ENCODE results near the gene MBP.

MBP gene

DNA sequence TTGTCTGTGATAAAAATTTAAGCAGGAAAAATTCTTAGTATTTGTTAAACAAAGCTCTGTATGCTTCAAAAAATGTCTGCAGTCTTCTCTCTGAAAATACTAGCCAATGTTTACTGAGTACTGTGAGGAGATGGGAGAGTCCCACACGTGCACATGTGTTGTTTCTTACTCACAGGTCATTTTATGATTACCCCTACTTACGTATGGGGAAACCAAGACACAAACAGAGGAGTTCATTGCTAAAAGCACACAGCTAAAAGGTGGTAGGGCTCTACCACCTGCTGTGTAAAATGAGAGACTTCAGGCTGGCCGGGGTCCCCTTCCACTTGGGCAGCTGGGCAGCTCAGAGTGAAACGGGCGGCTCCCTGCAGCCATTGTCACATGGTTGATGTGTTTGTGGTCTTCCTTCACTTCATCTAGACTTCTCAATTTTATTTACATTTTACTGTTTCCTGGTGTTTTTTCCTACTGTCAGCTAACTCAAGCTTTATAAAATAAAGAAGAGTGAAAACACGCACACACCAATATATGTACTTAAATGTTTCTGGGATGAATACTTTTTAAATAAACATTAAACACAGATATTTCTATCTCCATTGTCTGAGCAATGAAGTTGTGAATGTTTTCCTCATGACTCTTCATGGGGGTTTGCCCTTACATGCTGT, 71.2 kb downstream of the MBP start:
- DNase-seq = no peak

GRCh38 chr18:77060151-77060550, 72.4 kb downstream of the MBP start:
- no peak for DNase-seq

GRCh38 chr18:77059294-77059916, 73.2 kb downstream of the MBP start:
- DNase-seq = no peak

GRCh38 chr18:77058290-77058835, 74.2 kb downstream of the MBP start:
- no peak for DNase-seq

- DNase-seq = no peak
Measured at GRCh38 chr18:77057006-77057395, 75.6 kb downstream of the MBP start.

DNA sequence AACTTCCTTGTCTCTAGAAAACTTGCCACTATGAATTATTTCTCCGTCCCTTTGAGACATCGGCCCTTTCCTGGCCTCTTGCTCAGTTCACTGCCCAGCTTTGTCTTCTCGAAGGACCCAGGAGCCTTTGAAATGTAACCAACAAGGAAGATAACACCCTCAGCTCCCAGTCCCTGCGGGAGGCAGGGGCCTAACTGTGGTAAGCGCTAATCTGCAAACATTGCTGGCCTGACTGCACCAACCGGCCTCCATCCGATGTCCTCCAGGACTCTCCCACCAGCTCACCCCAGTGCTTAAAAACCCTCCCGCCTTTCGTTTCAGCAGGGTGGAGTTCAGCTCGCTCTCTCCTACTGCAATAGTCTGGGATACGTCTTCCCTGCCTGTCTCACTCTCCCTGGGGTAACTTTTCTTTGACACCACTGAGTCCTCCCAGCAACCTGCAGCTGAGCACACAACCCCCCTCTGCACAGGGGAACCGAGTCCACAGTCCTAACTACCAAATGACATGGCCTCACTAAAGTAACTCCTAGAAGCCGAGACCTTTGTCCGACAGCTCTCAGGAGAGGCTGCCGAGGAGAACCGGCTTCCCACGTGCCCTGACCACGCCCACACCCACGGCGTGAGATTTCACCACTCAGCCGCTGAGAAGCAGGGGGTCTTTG, 76.1 kb downstream of the MBP start:
- no peak for DNase-seq

DNA sequence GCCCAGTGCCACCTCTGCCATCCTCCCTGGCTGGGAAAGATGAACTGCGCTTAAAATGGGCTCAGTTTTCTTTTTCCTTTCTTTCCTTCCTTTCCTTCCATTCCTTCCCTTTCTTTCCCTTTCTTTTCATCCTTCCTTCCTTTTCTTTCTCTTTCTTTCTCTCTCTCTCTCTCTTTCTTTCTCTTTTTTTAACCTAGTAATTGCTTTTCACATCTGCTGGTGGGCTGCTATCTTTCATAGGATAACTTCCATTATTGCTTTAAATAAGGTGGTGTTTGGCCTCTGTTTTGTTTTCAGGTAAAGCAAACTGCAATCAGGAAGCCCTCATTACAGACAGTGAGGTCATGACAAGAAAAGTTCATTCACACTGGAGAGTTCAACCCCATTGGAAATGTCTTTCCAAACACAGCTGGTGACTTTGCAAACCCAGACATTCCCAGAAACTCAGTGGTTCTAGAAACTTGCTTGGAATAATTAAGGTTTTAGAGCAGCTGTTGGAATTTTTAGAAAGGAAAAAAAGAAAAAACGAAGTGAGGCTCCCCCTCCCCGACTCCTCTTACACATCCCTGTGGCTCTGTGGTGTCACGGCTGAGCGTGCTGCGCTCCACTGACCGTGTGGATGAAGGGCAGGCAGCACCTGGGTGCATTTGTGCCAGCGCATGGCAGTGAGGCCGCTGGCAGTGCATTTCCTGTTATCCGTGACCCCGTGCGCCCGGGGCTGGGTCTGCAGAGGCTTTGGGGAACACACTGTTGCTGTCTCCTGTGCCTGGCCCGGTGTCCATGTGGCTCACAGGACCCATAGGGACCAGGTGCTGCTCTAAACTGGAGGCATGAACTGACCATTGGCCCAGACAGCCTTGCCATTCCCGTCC, 76.9 kb downstream of the MBP start:
- no peak for DNase-seq

GRCh38 chr18:77054606-77055428, 77.8 kb downstream of the MBP start:
- DNase-seq = peak; percentile 63 to 68

GRCh38 chr18:77054288-77054605, 78.3 kb downstream of the MBP start:
- DNase-seq = no peak

- DNase-seq = no peak
Measured at GRCh38 chr18:77053616-77054287, 78.8 kb downstream of the MBP start.

DNA sequence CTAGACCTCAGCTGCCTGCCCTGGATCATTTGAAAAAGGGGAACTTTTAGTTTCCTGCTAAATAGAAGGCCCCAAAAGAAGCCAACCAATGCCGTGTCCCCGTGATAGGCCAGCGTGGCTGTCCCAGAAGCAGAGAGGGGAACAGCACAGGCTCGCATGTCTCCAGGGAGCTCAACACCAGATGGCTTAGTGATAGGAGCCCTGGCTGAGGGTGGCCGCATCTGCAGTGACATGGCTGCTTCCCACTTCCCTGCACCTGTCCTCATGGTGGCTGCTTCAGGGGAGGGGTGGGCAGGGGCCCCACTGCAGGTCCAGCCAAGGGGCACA, 79.6 kb downstream of the MBP start:
- no peak for DNase-seq

DNA sequence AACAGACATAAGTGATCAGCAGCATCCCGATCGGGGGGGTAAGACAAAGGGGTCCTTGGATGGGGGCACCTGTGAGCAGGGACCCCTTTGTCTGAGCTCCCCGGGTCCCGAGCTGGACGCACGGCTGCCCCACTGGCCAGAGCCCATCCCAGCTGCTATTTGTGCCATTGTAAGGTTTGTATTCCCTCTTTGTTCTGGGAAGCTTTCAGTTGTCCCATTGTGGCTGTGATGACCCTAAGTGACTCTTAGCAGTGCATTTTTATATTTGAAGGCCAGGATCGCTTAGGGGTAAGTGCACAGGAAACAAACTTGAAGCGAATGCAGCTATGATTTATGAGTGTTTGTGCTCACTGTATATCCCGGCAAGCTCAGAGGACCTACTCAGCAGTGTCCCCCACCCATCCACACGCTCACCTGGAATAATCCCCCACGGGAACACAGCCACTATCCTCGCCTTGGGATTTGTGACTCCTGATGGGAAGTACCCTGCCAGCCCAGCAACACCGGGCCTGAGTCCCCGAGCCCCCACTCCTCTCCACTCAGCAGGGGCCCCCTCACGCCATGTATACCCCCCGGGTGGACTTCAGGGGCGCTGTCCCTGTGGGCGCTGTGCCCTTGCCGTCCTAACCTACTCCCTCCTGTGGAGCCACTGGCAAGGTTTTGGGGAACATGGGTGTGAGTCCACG, 80.1 kb downstream of the MBP start:
- DNase-seq = no peak

DNA sequence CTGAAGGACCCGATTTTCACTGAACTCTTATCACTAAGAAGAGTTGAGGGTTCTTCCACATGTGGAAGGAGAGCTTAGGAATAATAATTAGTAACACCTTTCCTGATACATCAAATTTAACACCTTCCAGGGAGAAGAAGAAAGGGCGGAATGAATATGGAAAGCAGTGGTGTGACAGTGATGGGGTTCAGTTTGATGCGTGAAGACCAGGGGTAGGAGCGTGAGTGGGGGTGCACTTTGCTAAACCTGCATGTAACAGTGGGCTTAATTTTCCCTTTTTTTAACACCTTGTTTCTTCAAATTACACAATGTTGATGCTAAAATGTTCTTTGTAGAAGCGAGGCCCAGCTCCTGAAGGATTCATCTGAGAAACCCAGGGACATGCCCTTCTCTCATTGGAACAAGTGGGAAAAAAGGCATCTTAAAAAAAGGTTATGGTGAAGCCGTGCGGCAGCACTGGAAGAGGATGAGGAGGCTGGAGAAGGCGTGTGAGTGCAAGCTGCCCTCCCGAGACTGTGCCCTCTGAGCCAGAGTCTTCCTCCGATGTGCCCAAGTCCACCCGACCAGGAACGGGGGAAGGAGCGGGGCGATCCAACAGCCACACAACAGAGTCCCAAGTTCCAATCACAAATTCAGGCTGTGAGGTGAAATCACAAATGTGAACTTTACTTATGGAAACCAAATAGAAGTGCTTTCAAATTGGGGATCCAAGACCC, 80.8 kb downstream of the MBP start:
- DNase-seq = no peak

DNA sequence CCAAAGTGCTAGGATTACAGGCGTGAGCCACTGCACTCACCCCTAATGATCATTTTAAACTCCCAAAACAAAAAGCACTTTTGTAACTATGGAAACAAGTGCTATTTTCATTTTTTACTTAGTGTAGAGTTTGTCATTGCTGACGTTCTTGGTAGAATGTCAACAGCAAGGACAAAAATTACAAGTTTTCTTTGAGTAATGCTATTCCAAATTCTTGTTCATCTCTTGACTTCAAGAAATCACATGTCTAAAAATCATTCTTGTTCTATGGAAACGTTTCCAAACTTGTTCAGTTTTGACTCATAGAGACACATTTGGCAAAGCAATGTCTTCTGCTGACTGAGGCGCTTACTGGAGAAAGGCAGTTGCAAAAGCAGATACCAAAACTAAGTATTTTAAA, 82.6 kb downstream of the MBP start:
- DNase-seq = no peak

GRCh38 chr18:77047803-77048419, 84.7 kb downstream of the MBP start:
- DNase-seq = no peak

GRCh38 chr18:77046994-77047393, 85.6 kb downstream of the MBP start:
- DNase-seq = no peak

GRCh38 chr18:77046409-77046808, 86.2 kb downstream of the MBP start:
- no peak for DNase-seq

GRCh38 chr18:77045677-77046076, 86.9 kb downstream of the MBP start:
- no peak for DNase-seq

- DNase-seq = no peak
Measured at GRCh38 chr18:77044866-77045664, 87.5 kb downstream of the MBP start.

Data from stimulated activated CD4-positive, alpha-beta T cell treated with anti-CD3 and anti-CD28 coated beads, Interleukin-4, amount 100 ng/mL, for 4 hours (primary cell).